ENCODE measurements around the gene SHISA4.
A peak's percentile ranks its signal among the peaks of the same experiment; 100 is the strongest.
"Not testable (repeated sequence)": the region's sequence is repeated elsewhere in the genome, so short reads cannot be mapped to it uniquely, and the experiment has no call there.

The SHISA4 gene

DNA sequence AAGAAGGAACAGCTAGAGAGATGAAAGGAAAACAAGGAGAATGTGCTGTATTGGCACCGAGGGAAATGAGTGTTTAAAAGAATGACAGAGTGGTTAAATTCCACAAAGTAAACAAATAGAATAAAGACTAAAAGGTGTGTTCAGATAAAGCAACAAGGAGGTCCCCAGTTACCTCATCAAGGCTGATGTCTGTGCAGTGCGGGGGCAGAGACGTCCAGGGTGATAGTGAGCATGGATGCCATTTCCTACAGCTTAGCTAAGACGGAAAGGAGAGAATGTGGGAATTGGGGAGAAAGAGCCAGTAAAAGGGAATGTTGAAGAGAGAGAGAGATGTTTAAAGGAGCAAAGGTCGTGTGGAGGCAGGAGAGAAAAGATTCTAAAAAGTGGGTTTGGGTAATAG is 42.1 kb downstream of the SHISA4 start:
- DNase-seq (ENCODE audit: low read depth), result no peak

DNA sequence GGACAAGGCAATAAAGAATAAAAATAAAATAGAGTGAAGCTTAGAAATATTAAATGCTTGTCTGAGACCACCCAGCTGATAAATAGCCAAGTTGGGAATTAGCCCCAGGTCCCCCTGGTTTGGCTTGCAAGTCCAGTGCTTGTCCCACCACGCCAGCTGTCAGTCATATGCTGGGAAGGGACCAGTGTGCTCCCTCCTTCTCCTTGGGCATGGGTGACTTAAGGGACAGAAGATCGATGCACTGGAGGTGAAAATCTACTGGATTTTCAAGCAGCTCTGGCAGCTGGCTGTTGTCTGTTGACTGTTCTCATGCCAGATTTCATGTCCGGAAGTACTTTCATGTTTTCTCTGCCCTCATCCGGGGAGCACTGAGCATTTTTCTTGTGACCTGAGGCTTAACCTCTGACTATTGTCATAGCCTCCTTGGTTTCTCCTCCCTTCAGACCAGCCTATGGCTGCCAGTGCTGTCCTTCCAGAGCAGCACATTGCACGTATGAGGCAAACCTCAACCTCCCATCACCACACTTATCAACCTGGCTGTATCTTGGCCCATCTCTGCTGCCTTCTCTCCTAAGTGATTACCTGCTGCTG is 45.2 kb downstream of the SHISA4 start:
- DNase-seq (ENCODE audit: low read depth), result peak; percentile 79

DNA sequence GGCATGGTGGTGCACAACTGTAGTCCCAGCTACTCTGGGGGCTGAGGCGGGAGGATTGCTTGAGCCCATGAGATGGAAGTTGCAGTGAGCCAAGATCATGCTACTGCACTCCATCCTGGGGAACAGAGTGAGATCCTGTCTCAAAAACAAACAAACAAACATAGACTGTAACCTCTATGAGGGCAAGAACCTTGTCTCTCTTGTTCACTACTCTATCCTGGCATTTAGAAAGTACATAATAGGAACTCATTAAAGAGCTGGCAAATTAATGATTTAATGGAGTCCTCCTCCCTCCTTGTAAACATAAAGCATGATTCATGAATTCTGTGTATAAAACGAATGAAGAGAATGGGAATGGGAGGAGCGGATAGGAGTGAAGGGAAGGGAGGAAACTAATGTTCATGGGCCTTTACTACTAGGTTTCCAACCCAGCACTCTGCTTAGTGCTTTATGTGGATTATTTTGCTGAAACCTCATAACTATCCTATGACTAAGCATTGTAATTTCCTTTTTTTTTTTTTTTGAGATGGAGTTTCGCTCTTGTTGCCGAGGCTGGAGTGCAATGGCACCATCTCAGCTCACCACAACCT is 49.0 kb downstream of the SHISA4 start:
- peak; percentile 92 for DNase-seq (ENCODE audit: low read depth)

DNA sequence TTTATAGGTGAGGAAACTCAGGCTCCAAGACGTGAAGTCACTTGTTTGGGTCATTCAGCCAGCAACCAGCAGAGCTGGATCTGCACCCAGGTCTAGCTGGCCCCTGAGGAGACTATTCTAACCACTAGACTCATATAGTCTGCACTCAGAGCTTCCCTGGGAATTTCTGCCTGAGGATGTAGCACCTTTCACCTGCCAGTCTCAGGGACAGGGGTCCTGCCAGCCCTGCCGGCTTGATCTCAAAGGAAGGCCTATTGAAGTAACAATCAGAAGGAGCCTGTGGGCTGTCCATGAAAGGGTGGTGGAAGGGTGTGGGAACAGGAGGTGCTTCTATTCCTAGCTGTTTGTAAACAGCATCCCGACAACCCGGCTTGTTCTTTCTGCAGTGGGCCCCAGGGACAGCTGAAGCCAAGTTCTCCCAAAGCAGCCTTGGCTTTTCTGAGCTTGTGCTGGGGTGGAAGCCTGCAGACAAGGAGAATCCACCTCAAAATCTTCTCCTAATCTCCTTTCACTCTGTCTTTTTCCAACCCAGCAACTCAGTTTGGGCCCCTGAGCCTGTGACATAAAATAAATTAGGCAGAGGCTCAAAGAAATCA is 49.8 kb downstream of the SHISA4 start:
- peak; percentile 11 for DNase-seq (ENCODE audit: low read depth)

DNA sequence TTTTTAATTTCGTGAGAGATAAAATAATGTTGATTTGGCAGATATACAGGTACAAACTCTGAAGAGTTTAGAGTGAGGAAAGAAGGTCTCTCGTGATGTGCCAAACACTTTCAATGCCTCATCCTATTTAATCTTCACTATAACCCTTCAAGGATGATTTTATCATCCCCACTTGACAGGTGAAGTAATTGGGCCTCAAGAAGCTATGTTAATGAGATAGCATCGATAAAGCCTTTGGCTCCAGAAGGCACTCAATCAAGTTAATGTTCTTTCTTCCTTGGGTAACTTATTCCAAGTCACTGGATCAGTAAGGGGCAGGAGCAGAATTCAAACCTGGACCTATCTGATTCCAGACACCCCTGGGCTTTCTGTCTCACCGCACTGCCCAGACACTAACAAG is 50.5 kb downstream of the SHISA4 start:
- no peak for DNase-seq (ENCODE audit: low read depth)

DNA sequence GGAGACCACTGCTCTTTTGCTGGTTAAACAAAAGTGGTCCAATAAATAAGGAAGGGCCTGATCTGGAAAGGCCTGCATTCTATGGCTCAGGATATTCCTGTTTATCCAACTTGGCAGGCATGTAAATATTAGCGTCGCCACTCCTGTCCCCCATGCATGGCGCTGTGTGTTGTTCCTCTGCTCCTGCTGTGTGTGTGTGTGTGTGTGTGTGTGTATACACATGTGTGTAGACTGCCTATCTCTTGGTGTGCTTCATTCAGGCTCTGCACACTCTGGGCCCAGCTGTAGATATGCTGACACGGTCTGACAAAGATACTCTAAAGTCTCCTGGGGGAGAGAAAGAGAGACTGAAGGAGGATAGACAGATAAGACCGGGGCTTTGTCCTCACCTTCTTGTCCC is 50.9 kb downstream of the SHISA4 start:
- DNase-seq (ENCODE audit: low read depth), result no peak

DNA sequence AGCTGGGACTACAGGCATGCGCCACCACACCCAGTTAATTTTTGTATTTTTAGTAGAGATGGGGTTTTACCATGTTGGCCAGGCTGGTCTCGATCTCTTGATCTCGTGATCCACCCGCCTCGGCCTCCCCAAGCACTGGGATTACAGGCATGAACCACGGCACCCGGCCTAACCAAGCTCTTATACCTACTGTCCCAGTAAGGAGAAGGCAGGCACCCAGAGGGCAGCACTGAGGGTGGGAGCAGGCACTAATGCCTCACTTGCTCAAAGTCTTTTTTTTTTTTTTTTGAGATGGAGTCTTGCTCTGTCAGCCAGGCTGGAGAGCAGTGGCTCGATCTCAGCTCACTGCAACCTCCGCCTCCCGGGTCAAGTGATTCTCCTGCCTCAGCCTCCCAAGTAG is 51.6 kb downstream of the SHISA4 start:
- DNase-seq (ENCODE audit: low read depth), result not testable (repeated sequence)

DNA sequence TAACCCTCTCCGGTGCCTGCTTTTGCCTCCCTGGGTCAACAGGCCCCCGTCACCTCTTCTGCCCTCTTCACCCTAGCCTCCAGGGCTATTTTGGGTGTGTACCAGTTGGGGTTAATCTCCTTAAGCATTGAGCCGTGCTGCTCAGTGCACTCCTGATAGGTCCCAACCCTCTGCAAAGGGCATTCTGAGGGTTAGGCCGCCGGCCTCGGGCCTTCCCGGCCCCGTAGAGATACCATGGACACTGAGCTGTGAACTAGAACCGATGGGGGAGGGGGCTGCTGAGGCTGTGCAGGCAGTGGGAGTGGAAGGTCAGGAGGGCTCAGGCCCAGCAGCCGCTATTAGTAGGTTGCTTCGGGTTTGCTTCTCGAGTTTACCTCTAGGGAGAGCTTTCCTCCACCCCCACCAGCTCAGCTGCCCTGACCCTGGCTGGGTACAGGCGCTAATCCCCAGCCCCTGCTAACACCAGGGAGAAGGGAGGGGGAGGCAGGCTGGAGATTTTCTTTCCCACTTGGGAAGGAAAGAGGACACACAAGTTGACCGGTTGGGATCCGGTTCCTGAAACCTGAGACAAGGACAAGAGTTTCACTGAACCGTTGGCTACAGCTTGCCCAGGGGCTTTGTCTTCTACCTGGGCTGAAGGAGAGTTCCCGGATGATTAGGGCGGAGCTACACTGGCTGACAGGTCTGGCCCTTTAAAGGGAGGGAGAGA is 52.9 kb downstream of the SHISA4 start:
- peak; percentile 25 for DNase-seq (ENCODE audit: low read depth)

DNA sequence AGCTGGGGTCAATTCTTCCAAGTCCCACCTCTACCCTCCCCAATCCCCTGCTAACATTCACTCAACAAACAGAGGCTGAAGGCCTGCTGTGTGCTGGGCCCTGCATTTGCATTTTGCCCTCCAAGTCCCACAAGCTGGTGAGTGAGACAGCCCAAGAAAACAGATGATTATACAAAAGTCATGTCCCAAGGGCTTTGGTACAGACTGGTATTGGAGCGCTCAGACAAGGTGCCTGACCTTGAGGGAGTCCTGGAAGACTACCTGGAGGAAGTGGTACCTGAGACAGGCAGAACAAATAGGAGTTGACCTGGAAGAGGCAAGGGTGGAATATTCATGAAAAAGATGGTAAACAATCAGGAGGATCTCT is 53.4 kb downstream of the SHISA4 start:
- no peak for DNase-seq (ENCODE audit: low read depth)

Measured in amniotic epithelial cell (primary cell).